IMR-90 (cell line): ENCODE results near the gene APC. TPM values are rescaled to one million over a fixed set of nuclear protein-coding genes. Genes with fewer than 3 reads are reported as not detected.

ENCODE experiments used
- ATAC-seq: fragments of 200-7000 bp; cut with Tn5 transposase; 2 replicates; pipeline ENCODE4 v1.9.1; 2020; ENCODE audit warnings: low read depth, mild to moderate bottlenecking, moderate library complexity
- BruUV-seq: library from RNA; stranded (reverse); fragments of 400-500 nt; replicated peaks from 2 replicates; lab custom pipeline; 2021; lab: Mats Ljungman, UMichigan
- CTCF ChIA-PET: fragments of 300-600 bp; formaldehyde crosslinking; extraction: SDS; loops from one replicate; lab custom pipeline; 2021; ENCODE audit warnings: antibody characterized with exemption; lab: Yijun Ruan, JAX
- POLR2A ChIA-PET: fragments of 300-600 bp; sonication (Branson Sonifier 250); formaldehyde crosslinking; loops from one replicate; lab custom pipeline; 2022; ENCODE audit warnings: antibody characterized with exemption; ENCODE audit not compliant: unreplicated experiment; lab: Charles Lee
- DNase-seq: peaks from one replicate; pipeline ENCODE4 v3.0.0; 2013
- H2AFZ ChIP-seq: replicated peaks from 2 replicates; pipeline ENCODE3; 2013; ENCODE audit warnings: low read length, mild to moderate bottlenecking; ENCODE audit not compliant: poor library complexity
- H2AK5ac ChIP-seq: 2 replicates; pipeline ENCODE4 v1.6.1; 2013; ENCODE audit warnings: low read depth, low read length, inconsistent platforms
- H2AK9ac ChIP-seq: replicated peaks from 2 replicates; pipeline ENCODE3; 2013; ENCODE audit warnings: mild to moderate bottlenecking, low read depth, low read length, moderate library complexity; ENCODE audit not compliant: poor library complexity
- H2BK120ac ChIP-seq: 2 replicates; pipeline ENCODE4 v1.6.1; 2013; ENCODE audit warnings: low read depth, low read length, inconsistent platforms
- H2BK15ac ChIP-seq: 3 replicates; pipeline ENCODE4 v1.6.1; 2013; ENCODE audit warnings: low read depth, low read length, inconsistent platforms
- H2BK20ac ChIP-seq: 2 replicates; pipeline ENCODE4 v1.6.1; 2013; ENCODE audit warnings: low read depth, mild to moderate bottlenecking, inconsistent platforms, low read length, moderate library complexity
- H2BK5ac ChIP-seq: 2 replicates; pipeline ENCODE4 v1.6.1; 2013; ENCODE audit warnings: mild to moderate bottlenecking, low read depth, low read length, inconsistent platforms; ENCODE audit not compliant: poor library complexity, severe bottlenecking
- H3K14ac ChIP-seq: replicated peaks from 2 replicates; pipeline ENCODE4 v1.6.1; 2013; ENCODE audit warnings: low read depth, low read length, inconsistent platforms
- H3K18ac ChIP-seq: 2 replicates; pipeline ENCODE4 v1.6.1; 2013; ENCODE audit warnings: low read depth, low read length, control low read depth
- H3K23ac ChIP-seq: 2 replicates; pipeline ENCODE4 v1.6.1; 2013; ENCODE audit warnings: low read depth, low read length, inconsistent platforms
- H3K27ac ChIP-seq: 2 replicates; pipeline ENCODE4 v1.5.1; 2013; ENCODE audit warnings: mild to moderate bottlenecking, control low read depth, low read length; ENCODE audit not compliant: insufficient read depth
- H3K27me3 ChIP-seq: 2 replicates; pipeline ENCODE4 v1.6.1; 2013; ENCODE audit warnings: low read length; ENCODE audit not compliant: control insufficient read depth, insufficient read depth
- H3K36me3 ChIP-seq: 2 replicates; pipeline ENCODE4 v1.6.1; 2013; ENCODE audit warnings: low read length, mixed read lengths; ENCODE audit not compliant: control insufficient read depth, insufficient read depth
- H3K4ac ChIP-seq: 2 replicates; pipeline ENCODE4 v1.6.1; 2013; ENCODE audit warnings: low read depth, low read length, inconsistent platforms
- H3K4me1 ChIP-seq: 2 replicates; pipeline ENCODE4 v1.6.1; 2013; ENCODE audit warnings: low read length, mixed read lengths; ENCODE audit not compliant: control insufficient read depth, insufficient read depth
- H3K4me2 ChIP-seq: 2 replicates; pipeline ENCODE4 v1.6.1; 2013; ENCODE audit warnings: low read depth, mild to moderate bottlenecking, control low read depth, low read length, moderate library complexity
- H3K4me3 ChIP-seq: 2 replicates; pipeline ENCODE4 v1.5.1; 2013; ENCODE audit warnings: low read depth, mild to moderate bottlenecking, control low read depth, low read length, moderate library complexity; ENCODE audit not compliant: insufficient read depth
- H3K56ac ChIP-seq: 2 replicates; pipeline ENCODE4 v1.6.1; 2013; ENCODE audit warnings: low read length, inconsistent platforms; ENCODE audit not compliant: insufficient read depth; ENCODE audit errors: extremely low read depth
- H3K79me1 ChIP-seq, 2 experiments: 2 replicates each; pipeline ENCODE4 v1.6.1; 2013; ENCODE audit warnings: low read length in 2 of 2, inconsistent platforms in 1 of 2, low read depth in 1 of 2
- H3K9ac ChIP-seq: 2 replicates; pipeline ENCODE4 v1.6.1; 2013; ENCODE audit warnings: low read depth, low read length, control low read depth
- H3K9me1 ChIP-seq: 2 replicates; pipeline ENCODE4 v1.6.1; 2013; ENCODE audit warnings: low read length, inconsistent platforms; ENCODE audit not compliant: insufficient read depth
- H3K9me3 ChIP-seq: 2 replicates; pipeline ENCODE4 v1.6.1; 2013; ENCODE audit warnings: low read length; ENCODE audit not compliant: control insufficient read depth, insufficient read depth
- H4K20me1 ChIP-seq: 2 replicates; pipeline ENCODE4 v1.6.1; 2013; ENCODE audit warnings: low read length, inconsistent platforms; ENCODE audit not compliant: insufficient read depth
- H4K5ac ChIP-seq: 2 replicates; pipeline ENCODE4 v1.6.1; 2013; ENCODE audit warnings: mild to moderate bottlenecking, low read depth, low read length, control low read depth
- H4K8ac ChIP-seq, 2 experiments: 2 replicates each; pipeline ENCODE4 v1.6.1; 2013; ENCODE audit warnings: low read depth in 2 of 2, low read length in 2 of 2, control low read depth in 1 of 2, inconsistent platforms in 1 of 2
- H4K91ac ChIP-seq: 2 replicates; pipeline ENCODE4 v1.6.1; 2013; ENCODE audit warnings: low read depth, low read length, inconsistent platforms; ENCODE audit not compliant: insufficient read depth
- FOS ChIP-seq: fragments of 150-350 bp; IDR thresholded peaks from 2 replicates; pipeline ENCODE4 v1.6.1; 2016; ENCODE audit warnings: low read depth, low read length
- MAFK ChIP-seq: IDR thresholded peaks from 2 replicates; pipeline ENCODE4 v1.6.1; 2012; ENCODE audit warnings: low read depth, low read length, improper control_type of control experiment
- WGBS, 2 experiments: methylation state at CpG; one replicate each; pipeline versions ENCODE4 v1.1.5 to v1.1.7; 2013; ENCODE audit warnings: missing lambda C conversion rate in 2 of 2; ENCODE audit not compliant: insufficient read length in 1 of 2; ENCODE audit errors: extremely low coverage in 2 of 2; 5-methylcytosine and 5-hydroxymethylcytosine counted together
- dilution Hi-C: fragments of 300-500 bp; cut with HindIII; formaldehyde crosslinking; loops from one replicate; pipeline ENCODE4 v1.14.3; 2018; ENCODE audit warnings: low sequenced_read_pairs; ENCODE audit not compliant: unreplicated experiment
- in situ Hi-C: fragments of 300-500 bp; cut with MboI; formaldehyde crosslinking; loops from 3 replicates; pipeline ENCODE4 v1.14.3; 2019; ENCODE audit warnings: low sequenced_read_pairs, inconsistent platforms, mixed read lengths
- intact Hi-C: fragments of 100-400 bp; cut with micrococcal nuclease; formaldehyde crosslinking; loops from 2 replicates; pipeline ENCODE4 v1.10.0; 2022
- polyA plus RNA-seq, 3 experiments: library from polyadenylated mRNA; depleted of rRNA; stranded (reverse); fragments of >200 nt; gene quantifications; 2 replicates each; pipeline ENCODE4 v1.2.3, GENCODE V29; 2012; ENCODE audit warnings: low replicate concordance in 1 of 3
- total RNA-seq: library from RNA; depleted of rRNA; stranded (reverse); fragments of >200 nt; gene quantifications from 2 replicates; pipeline ENCODE4 v1.2.3, GENCODE V29; 2012

The APC gene
- total and polyA plus RNA-seq, 2 of the 4 experiments (the other 2 are of a cell fraction), result 7.3 to 58.4 TPM

GRCh38 chr5:112878760-112879159 is 141.1 kb downstream of the APC start:
- Histone ChIP-seq H3K4me2 (no peak overlapping the region; the same call in 1 of the 2 replicates), H2AK9ac (no peak overlapping the region)

More at GRCh38 chr5:112878760-112879159, 141.1 kb downstream of the APC start:
- Histone ChIP-seq H2BK5ac (no peak overlapping the region), H3K9me1 (peaks cover 12% of the 10 kb centered on the region), H3K79me1 (peaks cover 29 to 54% of the 10 kb centered on the region in 2 experiments; a peak in 3 of 4 replicates), H4K20me1 (peaks cover 12% of the 10 kb centered on the region; the same call in 1 of the 2 replicates), H4K91ac (no peak overlapping the region), H3K9ac (no peak overlapping the region), H4K8ac (no peak overlapping the region), H3K27me3 (no peaks in the 10 kb centered on the region), H3K4me1 (0 out of 2 replicates have a peak, but pooled peaks cover 2% of the 10 kb centered on the region), H3K14ac (no peak overlapping the region), H3K56ac (no peak overlapping the region), H3K23ac (no peak overlapping the region), H2BK20ac (no peak overlapping the region), H4K5ac (no peak overlapping the region), H3K27ac (no peak overlapping the region), H3K18ac (no peak overlapping the region), H3K9me3 (no peaks in the 10 kb centered on the region), H3K4ac (no peak overlapping the region), H3K36me3 (peaks cover 34% of the 10 kb centered on the region), H2BK120ac (no peak overlapping the region), H2AK5ac (no peak overlapping the region), H2AFZ (no peak overlapping the region), H2BK15ac (no peak overlapping the region), H3K4me3 (no peak overlapping the region)
- intact Hi-C loops, result no loop called here
- BruUV-seq, result no TSS peak
- POLR2A ChIA-PET, result no interaction called here
- in situ Hi-C loops, result no loop called here
- ATAC-seq, result no peak; the same call in 1 of the 2 replicates
- CTCF ChIA-PET, result interaction anchor here (0.6 kb wide), 1 partner anchor 22 kb away, joined by 6 read pairs; no protein-coding TSS in a partner anchor
- dilution Hi-C loops, result no loop called here
- no CpG with 5 or more reads among the region's 4 CpGs for WGBS, 2 experiments
- DNase-seq, result peak; percentile 46
- TF ChIP-seq FOS (peak; percentile 10; the same call in 1 of the 2 replicates), MAFK (no peak)
